GDM1 (cell line): ENCODE data around the gene RNF113B.

Source experiments
- DNase-seq: peaks from one replicate; lab custom pipeline; 2025; lab: John Stamatoyannopoulos, UW

RNF113B gene

DNA sequence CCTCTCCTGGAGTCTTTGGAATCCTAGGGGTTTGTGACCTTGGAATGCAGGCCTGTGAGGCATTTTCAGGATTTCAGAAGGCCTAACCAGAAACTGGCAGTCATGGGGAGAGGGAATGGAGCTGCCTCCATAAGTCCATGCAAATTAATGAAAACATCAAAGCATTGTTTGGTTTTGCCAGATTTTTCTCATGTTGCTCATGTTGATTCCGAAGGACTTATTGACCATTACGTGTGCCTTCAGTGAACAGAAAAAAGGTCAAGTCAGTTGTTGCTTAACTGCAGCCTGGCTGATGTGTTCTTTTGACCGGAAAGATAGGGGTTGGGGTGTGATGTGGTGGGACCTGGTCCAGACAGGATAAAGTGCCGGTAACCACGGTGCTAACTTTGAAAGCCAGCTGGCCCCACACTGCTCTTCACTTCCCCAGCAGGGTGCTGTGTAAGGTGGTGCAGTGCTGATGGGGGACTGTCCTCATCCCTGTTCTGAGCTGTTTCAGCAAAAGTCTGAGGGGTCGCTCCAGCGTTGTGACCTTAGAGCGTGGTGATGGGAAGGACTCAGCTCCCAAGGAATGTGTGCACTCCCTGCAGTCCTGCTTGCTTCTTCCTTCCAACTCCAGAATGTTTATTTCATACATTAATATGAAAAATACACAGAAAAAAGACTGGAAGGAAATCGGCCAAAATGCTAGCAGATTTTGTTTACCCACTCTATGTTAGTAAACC, 3.5 kb downstream of the RNF113B start:
- DNase-seq = no peak

DNA sequence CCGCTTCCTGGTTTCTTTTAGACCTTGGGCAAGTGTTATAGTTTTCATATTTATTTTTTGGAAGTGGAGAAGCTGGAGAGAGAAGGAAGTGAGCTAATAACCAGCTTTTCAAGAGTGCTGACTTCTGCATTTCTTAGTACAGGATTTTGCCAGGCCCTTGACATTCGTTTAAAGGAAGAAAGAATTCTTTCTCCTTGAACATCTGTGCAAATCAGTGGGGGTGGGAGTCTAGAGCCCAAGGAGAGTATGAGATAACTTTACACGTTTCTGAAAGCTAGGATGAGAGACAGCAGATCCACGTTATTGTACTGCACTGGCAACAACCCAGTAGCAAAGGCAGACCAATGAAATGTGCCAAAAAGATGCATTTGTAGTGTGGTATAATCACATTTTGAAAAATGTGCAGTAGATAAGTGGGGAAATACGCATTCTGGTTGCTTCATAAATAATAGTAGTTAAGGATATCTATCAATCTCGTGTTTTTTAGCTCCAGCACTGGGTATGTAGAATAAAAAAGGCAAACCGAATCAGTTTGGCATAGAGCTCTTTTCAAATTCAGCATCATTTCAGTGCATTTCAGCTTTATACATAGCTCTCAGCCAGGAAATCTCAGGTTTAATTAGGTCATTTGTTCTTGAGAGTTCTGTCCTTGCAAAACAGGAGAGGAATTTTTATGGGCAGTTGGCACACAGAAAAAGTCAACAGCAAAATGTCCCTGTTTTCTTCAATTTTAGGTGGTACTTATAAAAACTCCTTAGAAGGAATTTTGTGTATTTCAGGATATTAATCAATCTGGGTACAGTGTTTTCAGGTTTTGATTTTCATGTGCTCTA, 4.3 kb downstream of the RNF113B start:
- DNase-seq = no peak

DNA sequence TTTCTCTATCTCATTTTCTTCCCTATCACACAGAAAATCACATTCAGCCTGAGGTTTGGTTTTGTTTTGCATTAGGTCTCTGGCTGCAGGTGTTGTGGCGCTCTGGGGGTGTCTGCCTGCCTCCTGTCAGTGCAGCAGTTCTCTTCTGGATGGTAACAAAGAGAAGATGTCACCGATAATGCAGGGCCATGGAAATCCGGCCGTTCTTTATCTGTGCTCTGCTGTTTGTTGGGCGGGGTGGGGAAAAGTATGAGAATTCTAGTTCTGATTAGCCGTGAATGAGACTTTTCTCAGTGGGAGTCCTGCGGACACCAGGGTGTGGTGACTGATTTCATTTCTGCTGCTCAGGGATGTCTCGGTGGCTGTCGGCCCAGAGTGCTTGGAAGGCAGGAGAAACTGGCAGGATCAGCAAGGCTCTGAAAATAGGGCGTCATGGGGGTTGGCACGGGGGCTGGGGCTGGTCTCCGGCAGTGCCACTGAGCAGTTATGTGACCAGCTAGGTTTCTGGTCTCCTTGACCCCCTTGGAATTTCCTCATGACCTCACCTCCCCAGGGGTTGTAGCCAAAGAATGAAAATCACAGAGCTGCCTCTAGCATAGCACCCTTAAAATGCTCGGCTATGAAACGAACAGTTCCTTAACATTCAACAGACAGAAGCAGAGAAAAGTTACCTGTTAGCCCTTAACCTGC, 5.0 kb downstream of the RNF113B start:
- DNase-seq = no peak

DNA sequence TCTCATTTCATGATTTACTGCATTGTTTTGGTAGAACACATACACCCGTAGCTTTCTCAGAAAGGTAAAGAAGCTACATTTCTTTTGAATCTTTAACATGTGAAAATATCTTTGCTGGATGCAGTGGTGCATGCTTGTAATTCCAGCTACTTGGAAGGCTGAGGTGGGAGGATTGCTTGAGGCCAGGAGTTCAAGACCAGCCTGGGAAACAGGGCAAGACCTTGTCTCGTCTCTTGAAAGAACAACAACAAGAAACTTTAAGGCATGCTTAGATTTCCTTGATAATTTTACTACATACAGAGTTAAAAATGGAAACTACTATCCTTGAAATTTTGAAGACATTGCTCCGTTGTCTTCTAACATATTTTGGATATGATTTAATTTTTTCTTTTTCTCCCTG, 7.7 kb downstream of the RNF113B start:
- no peak for DNase-seq

DNA sequence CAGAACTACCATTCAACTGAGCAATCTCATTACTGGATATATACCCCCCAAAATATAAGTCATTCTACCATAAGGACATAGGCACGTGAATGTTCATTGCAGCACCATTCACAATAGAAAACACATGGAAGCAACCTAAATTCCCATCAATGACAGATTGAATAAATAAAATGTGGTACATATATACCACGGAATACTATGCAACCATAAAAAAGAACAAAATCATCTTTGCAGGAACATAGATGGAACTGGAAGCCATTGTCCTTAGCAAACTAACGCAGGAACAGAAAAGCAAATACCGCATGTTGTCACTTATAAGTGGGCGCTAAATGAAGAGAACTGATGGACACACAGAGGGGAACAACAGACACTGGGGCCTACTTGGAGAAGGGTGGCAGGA, 14.1 kb downstream of the RNF113B start:
- no peak for DNase-seq

DNA sequence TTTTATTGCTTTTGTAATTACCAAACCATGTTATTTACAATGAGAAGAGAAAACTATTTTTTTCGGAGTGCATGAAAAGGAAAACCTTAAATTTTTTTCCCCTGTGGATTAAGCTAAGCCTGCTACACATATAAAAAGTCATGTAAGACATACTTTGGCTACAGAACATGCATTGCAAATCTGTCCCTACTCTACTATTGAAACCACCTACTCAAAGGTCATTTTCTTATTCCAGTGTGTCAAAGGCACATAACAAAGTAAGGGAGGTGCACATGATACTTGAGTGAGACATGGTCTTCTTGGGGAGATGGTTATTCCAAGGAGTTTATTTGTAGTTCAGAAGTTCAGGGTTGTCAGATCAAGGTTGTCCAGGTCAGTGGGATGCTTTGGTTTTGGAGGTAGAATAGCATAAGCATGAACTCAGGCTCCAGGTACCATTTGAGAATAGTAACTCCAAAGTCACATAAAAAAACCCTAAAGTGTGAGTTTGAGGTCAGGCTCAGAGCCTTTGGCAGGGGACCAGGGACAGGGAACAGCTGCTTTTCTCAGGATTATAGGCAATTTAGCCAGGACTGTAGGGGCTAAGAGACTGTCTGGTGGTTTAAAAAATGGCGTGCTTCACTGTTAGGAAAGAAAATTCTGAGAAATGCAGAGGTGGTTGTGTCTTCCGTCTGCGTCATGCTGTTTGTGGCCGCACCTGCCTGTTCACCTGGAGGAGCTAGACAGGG, 18.7 kb downstream of the RNF113B start:
- no peak for DNase-seq

DNA sequence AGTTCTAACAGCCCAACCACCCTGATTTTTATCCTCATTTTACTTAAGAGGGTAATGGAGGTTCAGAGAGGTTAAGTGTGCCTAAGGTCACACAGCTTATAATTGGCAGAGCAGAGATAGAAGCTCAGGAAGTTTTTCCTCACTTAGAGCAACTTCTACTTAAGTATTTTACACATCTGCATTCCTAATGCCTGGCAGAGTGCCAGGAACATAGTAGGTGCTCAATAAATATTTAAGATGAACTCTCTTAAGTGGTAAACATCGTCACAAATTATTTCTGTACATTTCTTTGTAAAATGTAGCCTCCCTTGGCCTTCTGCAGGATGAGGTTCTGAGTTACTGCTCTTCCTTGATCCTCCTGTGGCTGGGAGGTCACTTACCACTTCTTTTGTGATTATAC, 19.5 kb downstream of the RNF113B start:
- no peak for DNase-seq

DNA sequence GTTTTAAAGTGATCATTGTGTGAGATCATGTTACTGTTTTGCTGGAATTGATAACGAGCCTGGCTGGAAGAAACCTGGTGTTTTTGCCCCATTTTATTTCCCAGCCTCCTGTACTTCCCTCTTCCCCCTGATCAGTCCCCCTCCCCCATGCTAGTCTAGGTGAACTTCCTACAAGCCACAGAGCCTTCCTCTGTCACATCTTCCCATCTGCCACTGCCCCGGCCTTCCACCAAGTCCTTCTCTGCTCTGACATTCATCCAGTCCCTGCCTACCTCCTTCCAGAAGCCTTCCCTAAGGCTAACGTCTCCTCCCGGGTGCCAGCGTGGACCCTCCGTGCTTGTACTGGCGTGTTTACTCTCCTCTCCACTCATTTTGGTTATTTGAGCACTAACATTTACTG, 19.9 kb downstream of the RNF113B start:
- no peak for DNase-seq

DNA sequence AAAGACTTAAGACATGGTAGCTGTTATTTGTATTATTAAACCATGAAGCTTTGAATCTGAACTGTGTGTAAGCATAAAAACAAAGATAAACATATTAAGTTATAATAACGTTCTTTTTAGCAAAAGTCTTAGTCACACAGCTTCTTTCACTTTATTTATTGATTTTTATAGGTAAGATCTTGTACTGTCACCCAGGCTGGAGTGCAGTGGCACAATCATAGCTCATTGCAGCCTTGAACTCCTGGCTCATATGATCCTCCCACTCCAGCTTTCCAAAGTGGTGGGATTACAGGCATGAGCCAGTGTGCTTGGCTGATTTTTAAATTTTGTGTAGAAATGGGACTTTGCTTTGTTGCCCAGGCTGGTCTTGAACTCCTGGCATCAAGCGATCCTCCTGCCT, 20.8 kb downstream of the RNF113B start:
- DNase-seq = no peak

DNA sequence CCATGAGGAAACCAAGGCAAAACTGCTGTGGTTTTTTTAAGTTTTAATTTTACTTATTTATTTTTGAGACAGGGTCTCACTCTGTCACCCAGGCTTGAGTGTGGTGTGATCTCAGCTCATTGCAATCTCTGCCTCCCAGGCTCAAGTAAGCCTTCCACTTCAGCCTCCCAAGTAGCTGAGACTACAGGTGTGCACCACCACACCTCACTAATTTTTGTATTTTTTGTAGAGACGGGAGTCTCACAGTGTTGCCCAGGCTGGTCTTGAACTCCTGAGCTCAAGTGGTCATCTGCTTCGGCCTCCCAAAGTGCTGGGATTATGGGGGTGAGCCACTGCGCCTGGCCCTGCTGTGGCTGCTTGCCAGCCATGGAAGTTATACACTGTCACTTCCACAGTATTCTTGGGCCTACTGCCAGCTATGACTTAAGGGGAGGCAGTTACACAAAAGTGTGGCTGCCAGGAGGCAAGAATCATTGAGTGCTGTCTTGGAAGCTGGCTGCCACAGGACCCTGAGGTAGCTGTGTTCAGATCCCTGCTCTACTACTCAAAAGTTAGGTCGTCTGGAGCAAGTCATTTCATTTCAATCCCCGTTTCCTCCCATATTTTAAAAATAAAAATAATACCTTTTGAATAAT, 21.5 kb downstream of the RNF113B start:
- no peak for DNase-seq

DNA sequence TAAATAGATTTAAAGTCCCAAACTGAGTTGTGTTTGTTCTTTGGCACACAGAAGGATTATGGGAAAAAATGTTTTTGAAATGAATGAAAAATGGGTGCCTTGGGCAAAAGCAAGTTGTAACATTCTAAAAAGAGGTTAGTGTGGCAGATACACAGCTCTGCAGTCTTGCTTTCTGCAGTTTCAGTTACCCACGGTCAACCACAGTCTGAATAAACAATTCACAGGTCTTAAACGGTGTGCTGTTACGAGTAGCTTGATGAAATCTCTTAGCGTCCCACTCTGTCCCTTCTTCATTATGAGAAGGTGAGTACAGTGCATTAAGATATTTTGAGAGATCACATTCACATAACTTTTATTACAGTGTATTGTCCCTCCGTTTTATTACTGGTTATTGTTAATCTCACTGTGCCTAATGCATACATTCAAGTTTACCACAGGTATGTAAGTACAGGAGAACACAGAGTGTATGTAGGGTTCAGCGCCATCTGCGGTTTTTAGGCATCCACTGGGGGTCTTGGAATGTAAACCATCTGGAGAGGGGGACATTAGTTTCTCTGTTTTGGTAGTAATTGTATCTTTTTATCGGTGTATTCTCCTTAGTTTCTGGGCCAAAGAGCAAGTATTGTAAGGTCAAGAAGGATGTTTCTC, 26.1 kb downstream of the RNF113B start:
- DNase-seq = no peak

DNA sequence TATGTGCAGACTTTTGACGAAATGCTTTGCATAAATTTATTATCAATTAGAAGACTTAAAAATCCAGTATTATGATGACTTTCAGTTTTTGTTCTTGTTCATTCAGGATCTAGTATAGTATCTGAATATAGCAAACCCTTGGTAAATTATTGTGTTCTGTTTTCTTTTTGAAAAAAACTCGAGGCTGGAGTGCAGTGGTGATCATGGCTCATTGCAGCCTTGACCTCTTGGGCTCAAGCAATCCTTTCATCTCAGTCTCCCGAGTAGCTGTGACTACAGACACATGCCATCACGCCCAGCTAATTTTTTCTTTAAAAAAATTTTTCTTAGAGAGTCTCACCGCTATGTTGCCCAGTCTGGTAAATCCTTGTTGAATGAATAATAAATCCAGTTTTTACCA, 29.5 kb downstream of the RNF113B start:
- DNase-seq = no peak

DNA sequence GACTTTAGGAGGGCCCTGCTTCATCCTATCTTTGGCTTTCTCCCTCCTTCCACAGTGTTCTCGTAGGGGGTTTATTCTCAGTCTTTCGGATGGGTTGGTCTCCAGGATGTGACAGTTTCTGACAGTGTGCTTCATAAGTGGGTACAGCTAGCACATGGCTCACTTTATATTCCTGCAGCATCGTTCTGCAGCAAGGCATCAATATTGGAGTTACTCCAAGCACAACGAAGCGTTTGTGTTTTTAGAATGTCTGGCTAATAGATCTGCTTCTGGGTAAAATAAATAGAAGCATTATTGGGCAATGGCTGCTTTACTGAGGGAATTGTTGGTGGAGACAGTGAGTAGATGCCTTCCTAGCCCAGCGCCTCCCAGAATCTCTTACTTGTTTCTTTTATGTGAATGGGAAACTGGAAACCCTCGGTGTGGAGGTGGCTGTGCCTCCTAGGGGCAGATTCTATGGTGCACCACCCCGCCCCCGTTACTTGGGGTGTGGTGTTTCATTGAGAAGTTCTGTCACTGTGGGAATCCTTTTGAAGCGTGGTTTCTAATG, 32.2 kb downstream of the RNF113B start:
- no peak for DNase-seq

DNA sequence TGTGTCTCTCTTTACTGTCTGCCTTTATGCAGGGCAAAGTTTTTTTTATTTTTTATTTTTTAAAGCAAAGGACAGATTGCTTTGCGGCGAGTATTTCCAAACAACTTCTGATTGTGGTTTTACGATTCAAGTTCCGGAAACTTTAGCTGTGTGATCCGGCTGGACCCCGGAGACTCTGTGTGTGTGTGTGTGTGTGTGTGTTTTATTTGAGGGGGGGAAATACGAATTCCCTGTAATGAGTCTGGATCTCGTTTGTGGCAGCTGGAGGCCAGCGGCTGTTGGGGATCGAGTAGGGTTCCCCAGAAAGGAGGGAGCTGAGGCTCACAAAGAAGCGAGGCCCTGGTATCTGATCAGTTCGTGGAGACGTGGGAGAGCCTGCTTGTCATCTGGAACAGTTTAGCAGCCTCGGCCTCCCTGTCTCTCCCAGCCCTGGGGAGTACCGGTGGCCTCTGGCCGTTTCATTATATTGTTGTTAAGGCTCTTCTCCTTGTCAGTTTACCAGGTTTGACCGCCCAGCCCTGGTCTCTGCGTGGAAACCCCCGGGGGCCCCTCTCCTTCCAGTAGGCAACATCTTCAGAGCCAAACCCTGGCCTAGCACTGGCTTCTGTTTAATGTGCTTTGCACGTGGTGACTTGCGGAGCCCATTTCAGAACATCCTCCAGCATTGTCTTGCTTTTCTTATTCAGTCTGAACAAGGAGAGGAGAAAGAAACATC, 32.9 kb downstream of the RNF113B start:
- DNase-seq = no peak

DNA sequence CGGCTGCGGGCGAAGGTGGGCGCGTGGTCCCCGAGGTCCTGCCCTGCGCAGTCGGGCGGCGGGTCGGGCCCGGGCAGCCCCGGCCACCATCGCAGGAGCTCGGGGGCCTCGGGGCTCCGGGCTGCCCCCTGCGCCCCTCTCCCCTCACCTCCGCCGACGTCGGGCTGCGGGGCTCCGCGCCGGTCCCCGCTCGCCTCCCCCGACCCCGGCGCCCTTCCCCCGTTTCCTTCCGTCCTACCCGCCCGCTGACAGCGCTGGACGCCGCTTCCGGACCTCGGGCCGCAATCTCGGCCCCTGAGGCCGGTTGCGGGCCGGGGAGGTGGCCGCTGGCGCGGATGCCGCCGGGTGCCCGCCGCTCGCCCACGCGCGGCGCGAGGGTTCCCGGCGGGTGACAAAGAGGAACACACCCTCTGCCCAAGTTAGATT, 33.5 kb downstream of the RNF113B start:
- no peak for DNase-seq

DNA sequence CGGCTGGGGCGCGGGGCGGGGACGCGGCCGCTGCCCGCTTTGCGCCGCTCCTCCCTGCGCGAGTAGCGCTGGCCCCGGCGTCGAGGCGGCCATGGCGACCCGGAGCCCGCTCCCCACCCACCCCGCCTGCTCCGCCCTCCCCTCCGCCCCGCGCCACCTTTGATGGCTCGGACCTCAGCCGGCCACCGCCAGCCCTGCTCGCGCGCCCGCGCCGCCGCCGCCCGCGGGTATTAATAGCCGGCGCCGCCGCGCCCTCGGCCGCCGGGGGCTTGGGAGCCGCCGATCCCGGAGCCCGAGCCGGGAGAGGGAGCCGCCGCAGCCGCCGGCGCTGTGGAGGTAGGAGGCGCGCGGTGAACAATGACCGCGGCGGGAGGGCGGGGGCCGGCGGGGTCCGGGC, 33.9 kb downstream of the RNF113B start:
- no peak for DNase-seq

DNA sequence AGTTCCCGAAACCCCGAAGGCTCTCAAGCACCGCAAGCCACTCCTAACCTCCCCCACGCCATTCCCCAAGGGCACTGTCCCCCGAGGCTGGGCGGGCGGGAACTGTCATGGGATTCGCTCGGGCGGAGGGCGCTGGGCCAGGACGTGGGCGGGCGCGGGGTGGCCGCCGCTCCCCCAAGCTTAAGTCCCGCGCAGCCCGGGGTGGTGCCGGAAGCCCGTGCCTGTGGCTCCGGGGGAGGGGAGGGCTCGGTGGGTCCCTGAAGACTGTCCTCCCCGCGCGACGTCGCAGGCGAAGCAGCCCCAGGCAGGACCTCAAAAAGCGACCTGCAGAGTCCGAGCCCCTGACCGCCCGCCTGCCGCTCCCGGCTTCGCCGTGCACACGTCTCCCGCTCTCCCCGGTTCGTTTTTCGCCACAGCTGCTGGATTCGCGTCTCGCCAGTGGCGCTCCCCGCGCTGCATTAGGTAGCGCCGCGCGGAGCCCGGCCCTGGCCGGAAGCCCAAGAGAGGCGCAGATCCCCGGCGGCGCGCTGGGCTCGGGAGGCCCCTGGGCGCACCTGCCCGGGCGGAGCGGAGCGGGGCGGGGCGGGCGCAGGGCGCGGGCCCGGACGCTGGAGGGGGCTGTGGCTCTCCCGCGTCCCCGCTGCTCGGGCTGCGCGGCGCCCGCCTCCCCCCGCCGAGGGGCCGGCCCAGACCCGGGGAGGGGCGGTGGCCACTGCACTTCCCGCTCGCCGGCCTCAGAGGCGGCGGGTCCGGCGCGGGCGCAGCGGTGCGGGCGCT, 34.5 kb downstream of the RNF113B start, which contains the start of gene FARP1:
Gene FARP1, plus strand, starts transcription at position 715 of the 777 bp plus-strand sequence. CDS start 70,149 bp downstream, outside the sequence.
- DNase-seq = no peak

DNA sequence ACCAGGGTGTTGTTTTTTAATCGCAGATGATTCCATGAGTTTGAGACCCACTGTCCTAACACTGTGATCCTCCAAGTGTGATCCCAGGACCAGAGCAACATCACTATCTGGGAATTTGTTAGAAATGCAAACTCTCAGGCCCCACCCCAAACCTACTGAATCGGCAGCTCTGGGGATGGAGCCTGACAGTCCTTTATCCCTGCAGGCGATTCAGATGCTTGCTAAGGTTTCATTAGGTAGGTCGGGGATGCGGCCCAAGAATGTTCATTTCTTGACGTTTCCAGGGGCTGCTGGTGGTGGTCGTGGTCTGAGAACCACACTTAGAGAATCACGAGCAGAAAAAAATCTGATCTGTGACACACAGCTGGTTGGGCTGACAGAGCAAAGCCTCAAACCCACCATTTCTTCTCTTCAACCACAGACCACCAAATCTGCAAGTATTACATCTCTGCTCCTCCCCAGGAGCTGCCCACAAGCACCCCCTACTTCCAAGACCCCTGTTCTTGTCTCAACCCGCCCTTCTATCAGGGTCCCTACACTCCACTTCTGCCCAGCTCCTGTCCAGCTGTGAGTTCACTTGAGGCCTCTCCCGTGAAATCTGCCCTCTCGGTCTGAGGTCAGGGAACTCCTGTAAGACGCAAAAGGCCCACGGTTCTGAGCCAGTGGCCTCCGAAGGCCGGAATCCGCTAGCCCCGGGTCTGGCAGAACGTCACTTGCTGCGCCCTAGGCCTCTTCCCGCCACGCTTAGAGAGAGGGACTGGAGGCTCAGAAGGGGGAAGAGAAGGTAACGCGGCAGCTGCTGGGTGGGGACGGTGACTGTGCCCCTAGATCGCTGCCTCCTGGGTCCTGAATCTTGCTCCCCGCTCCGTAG, 35.3 kb downstream of the RNF113B start:
- DNase-seq = no peak
